Measurements from ENCODE around the gene TLE5.

The TLE5 gene

DNA sequence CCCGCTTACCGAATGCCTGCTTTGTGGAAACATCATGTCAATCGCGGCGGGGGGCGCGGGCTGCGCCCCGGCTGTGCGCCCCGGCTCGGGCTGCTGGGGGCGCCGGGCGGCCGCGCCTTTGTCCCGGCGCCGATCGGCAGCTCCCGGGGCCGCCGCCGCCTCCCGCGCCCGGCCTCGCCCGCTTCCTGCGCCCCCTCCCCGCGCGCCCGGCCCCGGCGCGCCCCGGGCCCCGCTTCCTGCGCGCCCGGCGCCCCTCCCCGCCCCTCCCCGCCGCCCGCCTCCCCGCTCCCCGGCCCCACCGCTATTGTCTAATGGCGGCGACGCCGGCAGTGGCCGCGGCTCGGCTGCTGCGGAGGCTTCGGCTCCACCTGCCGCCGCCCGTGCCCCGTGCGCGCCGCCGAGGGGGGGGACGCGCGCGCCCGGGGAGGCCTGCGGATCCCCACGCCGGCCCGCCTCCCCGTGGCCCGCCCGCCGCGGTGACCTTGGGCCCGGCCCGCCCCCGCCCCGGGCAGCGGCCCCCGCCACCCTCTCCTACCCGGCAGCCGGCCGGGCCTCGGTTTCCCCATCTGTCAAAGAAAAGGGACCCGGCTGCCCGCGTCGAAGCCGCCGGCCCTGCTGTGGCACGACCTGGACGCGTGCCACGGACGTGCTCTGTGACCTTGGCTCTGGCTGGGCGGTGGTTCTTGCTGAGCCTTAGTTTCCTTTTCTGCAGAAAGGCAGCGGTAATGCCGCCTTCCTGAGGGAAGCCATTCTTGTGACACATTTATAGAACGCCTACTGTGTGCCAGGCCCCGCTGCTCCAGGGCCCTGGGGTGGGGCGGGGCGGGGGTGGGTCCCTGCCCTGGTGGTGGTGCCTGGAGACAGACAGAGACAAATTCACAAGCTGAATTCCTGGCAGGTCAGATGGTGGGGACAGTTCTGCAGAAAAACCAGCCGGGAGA lies at the start of gene TLE5:
Gene TLE5, minus strand, starts transcription at position 331 of the 941 bp plus-strand sequence. Its CDS starts 295 bp downstream, at position 36.
- no peak for DNase-seq (ENCODE audit: low read depth, low spot score)

DNA sequence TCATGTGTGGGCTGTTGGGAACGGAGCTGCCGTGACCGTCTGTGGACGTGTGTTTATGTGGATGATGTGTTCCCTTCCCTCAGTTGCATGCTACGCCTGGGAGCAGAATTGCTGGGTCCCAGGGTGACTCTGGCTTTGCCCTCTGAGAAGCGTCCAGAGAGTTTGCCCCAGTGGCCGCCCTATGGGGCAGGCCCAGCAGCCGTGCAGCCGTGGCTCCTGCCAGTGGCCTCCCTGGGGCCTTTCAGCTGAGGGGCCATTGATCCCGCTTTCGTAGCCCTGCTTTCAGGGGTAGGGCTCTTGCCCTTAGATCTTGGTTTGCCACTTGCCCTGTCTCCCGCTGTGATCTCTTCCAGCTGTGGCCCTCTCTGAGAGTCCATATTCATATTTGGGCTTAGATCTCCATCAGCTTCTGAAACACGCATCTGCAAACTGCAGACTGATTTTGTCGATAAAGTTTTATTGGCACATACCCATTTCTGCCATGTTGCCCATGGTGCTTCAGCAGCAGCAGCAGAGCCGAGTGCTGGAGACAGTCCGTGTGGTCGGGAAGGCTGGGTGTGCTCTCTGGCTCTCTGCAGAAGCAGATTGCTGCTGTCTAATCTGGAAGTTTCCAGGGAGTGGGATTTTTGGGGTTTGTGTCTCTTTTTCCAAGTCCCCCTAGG lies 49.4 kb upstream of the TLE5 start:
- DNase-seq (ENCODE audit: low read depth, low spot score): no peak

- no peak for DNase-seq (ENCODE audit: low read depth, low spot score)
Observed at GRCh38 chr19:3110126-3110825, 48.0 kb upstream of the TLE5 start.

GRCh38 chr19:3109491-3109890 lies 47.2 kb upstream of the TLE5 start:
- no peak for DNase-seq (ENCODE audit: low read depth, low spot score)

DNA sequence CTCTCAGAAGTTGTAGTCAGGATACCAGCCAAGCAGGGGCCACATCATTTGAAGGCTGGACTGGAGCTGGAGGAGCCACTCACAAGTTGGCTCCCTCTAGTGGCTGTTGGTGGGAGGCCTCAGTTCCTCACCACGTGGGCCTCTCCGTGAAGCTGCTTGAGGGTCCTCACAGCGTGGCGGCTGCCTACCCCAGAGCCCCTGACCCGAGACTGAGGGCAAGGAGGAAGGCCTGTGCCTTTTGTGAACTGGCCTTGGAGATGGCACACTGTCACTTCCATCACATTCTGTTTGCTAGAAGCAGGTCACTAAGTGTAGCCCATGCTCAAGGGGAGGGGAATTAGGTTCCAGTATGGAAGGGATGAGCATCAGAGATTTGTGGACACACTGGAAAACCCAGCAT lies 46.5 kb upstream of the TLE5 start:
- no peak for DNase-seq (ENCODE audit: low read depth, low spot score)

- no peak for DNase-seq (ENCODE audit: low read depth, low spot score)
Observed at GRCh38 chr19:3107658-3108057, 45.4 kb upstream of the TLE5 start.

GRCh38 chr19:3106509-3107141 lies 44.3 kb upstream of the TLE5 start:
- no peak for DNase-seq (ENCODE audit: low read depth, low spot score)

DNA sequence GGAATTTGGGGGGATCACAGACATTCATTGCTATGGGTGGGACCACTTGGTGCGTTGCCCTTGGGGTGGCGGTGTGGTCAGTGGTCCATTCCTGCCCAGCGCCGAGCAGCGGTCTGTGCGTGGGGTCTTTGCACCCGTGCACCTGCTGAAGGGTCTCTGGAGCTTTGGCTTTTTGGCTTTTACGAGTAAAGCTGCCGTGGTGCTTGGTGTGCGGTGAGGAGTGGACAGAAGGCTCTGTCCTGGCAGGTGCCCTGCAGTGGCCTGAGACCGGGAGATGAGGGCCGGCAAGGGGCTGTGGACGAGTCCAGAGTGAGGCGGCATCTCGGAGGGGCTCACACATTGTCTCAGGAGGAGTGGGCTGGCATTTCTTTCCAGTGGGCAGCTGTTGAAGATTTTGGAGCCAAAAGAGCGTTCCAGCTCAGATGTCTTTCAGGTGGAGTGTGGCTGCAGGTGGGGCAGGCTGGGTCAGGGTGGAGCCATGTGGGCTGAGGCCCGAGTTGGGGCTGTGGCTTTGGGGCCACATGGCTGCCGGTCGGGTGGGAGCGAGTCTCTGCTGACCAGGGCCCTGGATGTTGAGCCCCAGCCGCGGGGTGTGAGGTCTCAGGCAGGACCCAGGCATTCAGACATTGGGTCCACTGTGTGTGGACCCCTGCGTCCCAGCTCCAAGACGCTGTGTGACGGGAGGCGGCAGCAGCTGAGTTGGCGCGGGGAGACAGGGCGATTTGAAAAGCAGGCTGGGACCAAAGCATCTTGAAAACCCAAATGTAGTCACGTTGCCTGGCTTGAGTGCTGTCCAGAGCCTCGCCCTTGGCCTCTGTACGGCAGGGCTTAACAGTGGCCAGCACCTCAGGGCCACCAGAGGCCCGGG lies 43.6 kb upstream of the TLE5 start:
- DNase-seq (ENCODE audit: low read depth, low spot score): no peak

GRCh38 chr19:3104708-3104983 lies 42.4 kb upstream of the TLE5 start:
- DNase-seq (ENCODE audit: low read depth, low spot score): no peak

DNA sequence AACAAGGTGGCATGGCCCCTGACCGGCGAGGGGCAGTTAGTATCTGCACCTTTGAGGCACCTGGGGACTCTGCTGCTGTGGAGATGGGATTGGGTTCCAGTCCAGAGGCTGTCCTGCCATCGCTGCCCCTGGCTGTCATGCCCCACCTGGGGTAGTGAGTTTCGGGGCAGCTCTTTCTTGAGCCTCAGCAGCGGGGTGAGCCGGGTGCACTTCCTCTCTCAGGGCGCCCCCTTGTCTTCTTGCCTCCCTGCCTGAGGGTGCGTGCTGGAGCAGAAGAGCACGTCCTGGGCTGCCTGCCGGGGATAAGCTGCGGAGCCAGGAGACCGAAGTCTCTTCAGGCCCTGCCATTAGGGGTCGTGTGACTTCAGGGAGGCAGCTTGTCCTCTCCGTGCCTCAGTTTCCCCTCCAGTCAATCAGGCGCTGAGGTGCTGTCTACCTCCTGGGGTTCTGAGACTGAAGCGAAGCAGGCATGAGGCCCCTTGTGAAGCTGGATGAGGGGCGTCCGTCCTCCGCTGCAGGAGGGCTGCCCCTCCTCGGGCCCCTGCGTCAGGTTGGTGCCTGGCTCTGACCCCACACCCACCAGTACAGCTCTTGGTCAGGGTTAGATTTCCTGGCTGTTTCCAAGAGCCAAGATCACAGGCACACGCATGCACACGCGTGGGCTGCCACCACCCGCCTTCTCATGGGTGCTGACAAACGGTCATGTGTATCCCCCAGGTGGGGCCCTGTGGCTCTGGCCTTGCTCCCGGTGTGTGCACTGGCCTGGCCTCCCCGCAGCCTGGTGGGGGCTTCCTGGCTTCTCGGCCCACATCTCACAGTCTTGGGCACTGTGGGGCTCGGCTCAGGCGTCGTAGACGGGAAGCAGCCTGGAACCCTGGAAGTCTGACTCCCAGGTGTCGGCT lies 40.2 kb upstream of the TLE5 start:
- no peak for DNase-seq (ENCODE audit: low read depth, low spot score)

DNA sequence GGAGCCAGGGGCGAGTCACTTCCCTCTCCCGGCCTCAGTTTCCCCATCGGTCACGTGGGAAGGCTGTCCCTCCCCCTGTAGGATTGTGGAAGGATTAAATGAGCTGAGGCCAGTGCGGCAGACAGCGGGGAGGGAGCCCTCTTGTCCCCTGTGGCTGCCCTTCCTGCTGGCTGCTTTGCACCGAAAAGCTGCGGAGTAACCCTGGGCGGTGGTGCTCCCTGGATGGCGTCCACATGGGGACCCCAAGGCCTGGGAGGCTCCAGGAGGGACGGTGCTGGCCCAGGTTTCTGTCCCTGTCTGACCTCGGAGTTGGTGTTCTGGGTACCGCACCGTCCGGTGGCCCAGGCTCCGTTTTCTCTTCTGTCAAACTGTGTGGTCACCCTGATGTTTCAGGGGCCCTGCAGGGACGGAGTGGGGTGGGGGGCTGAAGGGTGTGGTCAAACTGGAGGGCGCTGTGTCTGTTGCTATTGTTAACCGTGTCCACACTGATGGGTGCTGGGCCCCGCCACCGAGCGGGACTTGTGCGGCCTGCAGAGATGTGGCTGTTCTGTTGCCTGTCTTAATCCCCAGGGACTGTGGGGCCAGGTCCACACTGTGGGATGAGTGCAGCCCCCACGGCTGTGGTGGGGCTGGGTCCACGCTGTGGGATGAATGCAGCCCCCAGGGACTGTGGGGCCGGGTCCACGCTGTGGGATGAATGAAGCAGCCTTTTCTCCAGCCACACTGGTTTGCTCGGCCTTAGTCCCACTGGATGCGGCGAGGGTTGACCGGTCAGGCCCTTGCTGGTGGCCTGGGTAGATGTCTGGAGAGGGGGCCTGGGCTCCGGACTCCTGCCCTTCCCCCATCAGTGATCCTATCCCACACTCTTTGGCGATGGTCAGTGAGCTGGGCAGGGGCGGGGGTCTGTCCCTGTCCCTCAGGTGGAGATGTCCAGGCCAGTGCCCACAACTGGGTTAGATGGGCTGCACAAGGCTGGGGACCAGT lies 38.7 kb upstream of the TLE5 start:
- no peak for DNase-seq (ENCODE audit: low read depth, low spot score)

GRCh38 chr19:3100331-3100730 lies 38.0 kb upstream of the TLE5 start:
- DNase-seq (ENCODE audit: low read depth, low spot score): no peak

- DNase-seq (ENCODE audit: low read depth, low spot score): no peak
Observed at GRCh38 chr19:3099347-3100145, 37.3 kb upstream of the TLE5 start.

GRCh38 chr19:3098515-3099346 lies 36.4 kb upstream of the TLE5 start:
- DNase-seq (ENCODE audit: low read depth, low spot score): no peak

DNA sequence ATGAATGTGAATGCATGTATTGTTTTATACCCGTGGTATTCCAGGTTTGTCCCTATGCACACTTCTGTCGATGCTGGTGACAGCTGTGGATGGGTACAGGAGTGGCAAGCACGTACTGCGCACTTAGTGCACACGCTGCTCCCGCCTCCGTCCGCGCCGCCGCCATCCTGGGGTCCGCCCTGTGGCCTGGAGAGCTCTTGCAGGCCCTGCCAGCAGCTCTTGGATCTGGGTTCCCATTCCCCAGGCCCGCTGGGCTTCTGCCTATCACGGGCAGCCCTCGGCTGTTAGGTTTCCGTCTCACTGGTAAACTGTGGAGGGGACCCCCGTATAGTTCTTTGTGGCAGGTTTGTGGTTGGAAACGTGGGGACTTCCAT lies 35.8 kb upstream of the TLE5 start:
- DNase-seq (ENCODE audit: low read depth, low spot score): no peak

DNA sequence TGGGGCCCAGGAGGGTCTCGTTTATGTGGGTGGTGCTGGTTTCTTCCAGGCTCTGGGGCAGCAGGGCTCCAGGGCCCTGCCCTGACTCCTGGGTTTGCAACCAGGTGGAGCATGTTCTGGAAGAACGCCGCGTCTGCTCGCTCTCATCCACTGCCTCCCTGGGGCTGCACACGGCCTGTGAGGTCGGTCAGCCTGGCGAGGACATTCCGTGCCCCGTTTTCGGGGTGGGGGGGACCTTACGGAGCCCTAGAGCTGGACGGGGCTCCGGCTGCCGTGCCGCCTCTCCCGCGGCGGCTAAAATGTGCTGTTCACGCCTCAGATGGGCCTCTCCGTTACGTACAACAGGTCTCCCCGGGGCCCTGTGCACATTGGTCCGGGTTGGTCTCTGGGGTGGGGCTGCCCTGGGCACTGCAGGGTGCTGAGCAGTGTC lies 35.2 kb upstream of the TLE5 start:
- DNase-seq (ENCODE audit: low read depth, low spot score): no peak

- DNase-seq (ENCODE audit: low read depth, low spot score): no peak
Observed at GRCh38 chr19:3096902-3097326, 34.6 kb upstream of the TLE5 start.

All from brain pericyte (primary cell).